GM12878 (cell line): Measurements from ENCODE around the gene LUZP2.

ENCODE experiments used
- CHD2 ChIP-seq: IDR thresholded peaks from 2 replicates; pipeline ENCODE4 v1.6.1; 2011; ENCODE audit warnings: low read depth, low read length, improper control_type of control experiment, borderline replicate concordance
- CTCF ChIP-seq, 3 experiments: IDR thresholded peaks in 2 of 3; conservative IDR thresholded peaks in 1 of 3; 2 replicates each; pipeline ENCODE4 v1.5.1; 2011; ENCODE audit warnings: low read depth in 3 of 3, low read length in 3 of 3, mild to moderate bottlenecking in 3 of 3, control low read depth in 2 of 3, moderate library complexity in 2 of 3, inconsistent platforms in 1 of 3, mixed read lengths in 1 of 3; ENCODE audit not compliant: control insufficient read depth in 2 of 3, insufficient read depth in 1 of 3; ENCODE audit errors: extremely low read depth in 1 of 3
- TCF7 ChIP-seq: IDR thresholded peaks from 2 replicates; pipeline ENCODE4 v1.6.1; 2014; ENCODE audit warnings: antibody characterized with exemption, borderline replicate concordance

- TF ChIP-seq CTCF (IDR thresholded peaks at IDR 0.05 in 2 of 3, conservative IDR thresholded peaks at IDR 0.05 in 1 of 3; ENCODE audit: control insufficient read depth in 2 of 3, extremely low read depth in 1 of 3, insufficient read depth in 1 of 3, low read depth in 3 of 3, low read length in 3 of 3) (no peak), TCF7 (no peak), CHD2 (no peak)
These were observed 375.3 kb downstream of the LUZP2 start for GRCh38 chr11:24872186-24872585.
